ENCODE data around the gene CNTNAP4. TPM values are rescaled to one million over a fixed set of nuclear protein-coding genes. Genes with fewer than 3 reads are reported as not detected.

Gene CNTNAP4
- total and polyA plus RNA-seq, 3 experiments from 2014 or later, result not detected

DNA sequence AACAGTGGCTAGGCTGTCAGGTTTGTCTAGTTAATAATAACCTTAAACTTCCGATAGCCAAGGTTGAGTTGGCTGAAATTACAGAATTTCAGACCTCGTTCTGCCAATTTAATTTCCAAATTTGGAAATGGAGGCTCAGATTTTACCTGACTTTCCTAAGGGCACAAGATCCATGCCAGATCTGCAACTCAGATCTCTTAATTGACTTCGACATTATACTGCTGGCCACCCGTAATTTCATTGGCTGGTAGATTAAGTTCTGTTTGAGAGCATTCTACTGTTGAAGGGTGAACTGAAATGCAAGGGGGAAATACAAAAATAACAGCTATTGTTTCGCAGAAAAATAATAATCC is 210.8 kb downstream of the CNTNAP4 start:
- Histone ChIP-seq H3K27ac (ENCODE audit: low read depth, low read length) (no peak overlapping the region), H3K4me1 (ENCODE audit: insufficient read depth, low read length) (no peaks in the 10 kb centered on the region), H3K36me3 (ENCODE audit: insufficient read depth, low read length) (no peaks in the 10 kb centered on the region), H3K27me3 (ENCODE audit: insufficient read depth, low read length, poor library complexity, severe bottlenecking) (no peaks in the 10 kb centered on the region), H3K9me3 (ENCODE audit: low read length) (peaks cover 3% of the 10 kb centered on the region), H3K4me3 (ENCODE audit: low read length) (no peak overlapping the region)
- no peak for DNase-seq
- H3K9me3 Mint-ChIP-seq, result peaks cover 2 to 31% (median 10%) of the 10 kb centered on the region in 5 donors
- no peak overlapping the region for H3K4me3 Mint-ChIP-seq
- ChIA-PET CTCF (no interaction called here), POLR2A (no interaction called here)
- no peaks in the 10 kb centered on the region for H3K27me3 Mint-ChIP-seq
- H3K27ac Mint-ChIP-seq, result no peak overlapping the region
- no peaks in the 10 kb centered on the region for H3K4me1 Mint-ChIP-seq
- no peaks in the 10 kb centered on the region for H3K36me3 Mint-ChIP-seq

DNA sequence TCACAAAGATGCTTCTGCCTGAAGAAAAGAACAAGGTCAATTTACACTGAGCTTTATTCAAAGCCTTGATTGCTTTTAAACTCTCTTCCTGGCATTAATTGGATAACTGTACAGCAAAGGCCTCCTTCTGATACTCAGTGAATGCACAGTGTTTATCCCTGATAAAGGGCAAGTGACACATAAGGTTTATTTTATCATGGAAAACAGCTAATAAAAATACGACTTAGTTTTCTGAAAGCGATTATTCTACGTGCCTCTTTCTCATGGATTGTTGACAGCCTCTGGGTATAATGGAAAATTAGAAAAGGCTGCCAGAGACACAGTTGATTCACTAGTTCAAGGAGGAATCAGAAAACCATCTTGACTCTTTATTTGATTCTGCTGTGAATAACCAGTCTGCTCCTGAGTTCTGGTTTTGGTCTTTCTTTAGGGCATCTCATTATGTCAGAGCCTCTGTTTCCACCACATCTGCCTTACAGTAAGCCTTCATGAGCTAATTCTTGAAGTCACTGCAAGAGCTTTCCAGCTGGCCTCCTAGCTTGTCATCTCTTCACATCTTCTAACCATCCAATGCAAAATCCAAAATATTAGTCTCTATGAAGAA is 212.9 kb downstream of the CNTNAP4 start:
- no peak overlapping the region for H3K4me3 ChIP-seq (ENCODE audit: low read length)
- POLR2A ChIA-PET, result no interaction called here
- H3K27me3 ChIP-seq (ENCODE audit: insufficient read depth, low read length, poor library complexity, severe bottlenecking), result no peaks in the 10 kb centered on the region
- H3K27ac ChIP-seq (ENCODE audit: low read depth, low read length), result no peak overlapping the region
- DNase-seq, result no peak
- H3K36me3 ChIP-seq (ENCODE audit: insufficient read depth, low read length), result no peaks in the 10 kb centered on the region
- no peak overlapping the region for H3K27ac Mint-ChIP-seq
- H3K9me3 ChIP-seq (ENCODE audit: low read length), result peaks cover 3% of the 10 kb centered on the region
- CTCF ChIA-PET, result no interaction called here
- no peaks in the 10 kb centered on the region for H3K4me1 ChIP-seq (ENCODE audit: insufficient read depth, low read length)
- H3K36me3 Mint-ChIP-seq, result no peaks in the 10 kb centered on the region
- peaks cover 2 to 22% (median 8%) of the 10 kb centered on the region in 5 donors for H3K9me3 Mint-ChIP-seq
- no peak overlapping the region for H3K4me3 Mint-ChIP-seq
- H3K4me1 Mint-ChIP-seq, result no peaks in the 10 kb centered on the region
- H3K27me3 Mint-ChIP-seq, result no peaks in the 10 kb centered on the region

DNA sequence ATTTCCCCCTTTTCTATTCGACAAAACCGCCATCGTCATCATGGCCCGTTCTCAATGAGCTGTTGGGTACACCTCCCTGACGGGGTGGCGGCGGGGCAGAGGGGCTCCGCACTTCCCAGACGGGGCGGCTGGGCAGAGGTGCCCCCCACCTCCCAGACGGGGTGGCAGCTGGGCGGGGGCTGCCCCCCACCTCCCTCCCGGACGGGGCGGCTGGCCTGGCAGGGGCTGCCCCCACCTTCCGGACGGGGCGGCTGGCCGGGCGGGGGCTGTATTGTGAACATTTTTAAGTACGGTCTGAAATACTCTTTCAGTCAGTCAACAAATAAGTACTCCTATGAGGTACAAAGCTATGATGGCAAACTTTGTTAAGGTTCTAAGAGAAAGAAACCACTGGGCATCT is 222.8 kb downstream of the CNTNAP4 start:
- H3K4me1 ChIP-seq (ENCODE audit: insufficient read depth, low read length), result no peaks in the 10 kb centered on the region
- no peak overlapping the region for H3K27ac ChIP-seq (ENCODE audit: low read depth, low read length)
- no peaks in the 10 kb centered on the region for H3K9me3 ChIP-seq (ENCODE audit: low read length)
- ChIA-PET POLR2A (no interaction called here), CTCF (no interaction called here)
- H3K27me3 Mint-ChIP-seq, result no peaks in the 10 kb centered on the region
- no peaks in the 10 kb centered on the region for H3K36me3 ChIP-seq (ENCODE audit: insufficient read depth, low read length)
- no peaks in the 10 kb centered on the region for H3K4me1 Mint-ChIP-seq
- no peaks in the 10 kb centered on the region for H3K36me3 Mint-ChIP-seq
- H3K9me3 Mint-ChIP-seq, result peaks cover 5 to 25% (median 9%) of the 10 kb centered on the region in 5 donors
- H3K4me3 Mint-ChIP-seq, result no peak overlapping the region
- H3K27me3 ChIP-seq (ENCODE audit: insufficient read depth, low read length, poor library complexity, severe bottlenecking), result no peaks in the 10 kb centered on the region
- DNase-seq, result no peak
- H3K4me3 ChIP-seq (ENCODE audit: low read length), result no peak overlapping the region
- no peak overlapping the region for H3K27ac Mint-ChIP-seq

DNA sequence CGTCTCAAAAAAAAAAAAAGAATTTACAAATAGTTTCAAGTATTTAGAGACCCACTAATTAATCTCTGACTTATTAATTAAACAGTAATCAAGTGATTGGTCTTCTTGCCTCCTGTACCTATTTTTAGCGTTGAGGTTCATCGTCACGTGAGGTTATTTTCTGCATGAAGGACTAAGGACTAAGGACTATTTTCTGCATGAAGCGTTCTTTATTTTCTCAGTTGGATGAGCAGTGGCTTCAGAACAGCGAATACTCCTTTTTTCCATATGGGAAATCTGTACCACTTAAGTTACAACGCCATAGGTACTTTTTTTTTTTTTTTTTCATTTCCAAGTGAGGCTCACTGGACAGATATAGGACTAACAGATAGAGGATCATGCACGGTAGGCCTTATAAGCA is 224.9 kb downstream of the CNTNAP4 start:
- no peak for DNase-seq
- no peaks in the 10 kb centered on the region for H3K4me1 Mint-ChIP-seq
- Histone ChIP-seq H3K27me3 (ENCODE audit: insufficient read depth, low read length, poor library complexity, severe bottlenecking) (no peaks in the 10 kb centered on the region), H3K9me3 (ENCODE audit: low read length) (no peaks in the 10 kb centered on the region), H3K36me3 (ENCODE audit: insufficient read depth, low read length) (no peaks in the 10 kb centered on the region), H3K4me3 (ENCODE audit: low read length) (no peak overlapping the region), H3K4me1 (ENCODE audit: insufficient read depth, low read length) (no peaks in the 10 kb centered on the region), H3K27ac (ENCODE audit: low read depth, low read length) (no peak overlapping the region)
- H3K9me3 Mint-ChIP-seq, result peaks cover 5 to 21% (median 9%) of the 10 kb centered on the region in 5 donors
- ChIA-PET POLR2A (no interaction called here), CTCF (no interaction called here)
- H3K4me3 Mint-ChIP-seq, result no peak overlapping the region
- no peaks in the 10 kb centered on the region for H3K27me3 Mint-ChIP-seq
- no peak overlapping the region for H3K27ac Mint-ChIP-seq
- H3K36me3 Mint-ChIP-seq, result no peaks in the 10 kb centered on the region

DNA sequence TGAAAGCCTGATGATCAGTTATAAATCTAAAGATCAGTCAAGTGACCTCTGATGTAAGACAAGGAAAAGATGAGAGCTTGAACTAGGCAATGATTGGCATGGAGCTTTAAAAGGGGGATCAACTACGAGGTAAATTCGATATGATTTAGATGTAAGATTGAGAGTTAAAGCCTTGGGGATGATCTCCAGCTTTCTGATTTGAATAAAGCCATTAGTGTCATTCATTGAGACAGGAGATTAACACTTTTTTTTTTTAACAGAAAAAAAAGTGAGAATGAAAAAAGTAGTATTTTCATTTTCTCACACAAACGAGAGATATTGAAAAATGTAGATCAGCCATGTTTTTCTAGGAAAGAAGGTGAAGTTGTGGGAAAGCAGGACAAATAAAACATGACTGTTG is 225.4 kb downstream of the CNTNAP4 start:
- no peak overlapping the region for H3K27ac ChIP-seq (ENCODE audit: low read depth, low read length)
- no peaks in the 10 kb centered on the region for H3K4me1 ChIP-seq (ENCODE audit: insufficient read depth, low read length)
- ChIA-PET POLR2A (no interaction called here), CTCF (no interaction called here)
- H3K36me3 ChIP-seq (ENCODE audit: insufficient read depth, low read length), result no peaks in the 10 kb centered on the region
- Mint-ChIP-seq H3K27ac (no peak overlapping the region), H3K27me3 (no peaks in the 10 kb centered on the region), H3K4me3 (no peak overlapping the region), H3K9me3 (peaks cover 5 to 21% (median 8%) of the 10 kb centered on the region in 5 donors), H3K4me1 (no peaks in the 10 kb centered on the region), H3K36me3 (no peaks in the 10 kb centered on the region)
- no peaks in the 10 kb centered on the region for H3K9me3 ChIP-seq (ENCODE audit: low read length)
- H3K27me3 ChIP-seq (ENCODE audit: insufficient read depth, low read length, poor library complexity, severe bottlenecking), result no peaks in the 10 kb centered on the region
- no peak for DNase-seq
- no peak overlapping the region for H3K4me3 ChIP-seq (ENCODE audit: low read length)

DNA sequence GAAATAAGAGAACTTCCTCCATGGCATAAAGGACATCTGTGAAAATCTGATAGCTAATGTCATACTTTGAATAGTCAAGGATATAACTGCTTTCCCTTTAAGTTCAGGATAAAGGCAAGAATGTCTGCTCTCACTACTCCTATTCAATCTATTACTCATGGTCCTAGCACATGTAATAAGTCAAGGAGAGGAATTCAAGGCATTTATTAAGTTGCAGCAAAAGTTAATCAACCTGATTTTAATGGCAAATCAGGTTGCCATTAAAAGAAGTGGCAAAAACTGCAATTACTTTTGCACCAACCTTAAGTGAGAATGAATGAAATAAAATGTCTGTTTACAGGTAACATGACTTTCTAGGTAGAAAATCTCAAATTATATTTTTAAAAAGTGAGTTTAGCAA is 225.9 kb downstream of the CNTNAP4 start:
- DNase-seq, result no peak
- Histone ChIP-seq H3K4me3 (ENCODE audit: low read length) (no peak overlapping the region), H3K27ac (ENCODE audit: low read depth, low read length) (no peak overlapping the region), H3K9me3 (ENCODE audit: low read length) (no peaks in the 10 kb centered on the region), H3K27me3 (ENCODE audit: insufficient read depth, low read length, poor library complexity, severe bottlenecking) (no peaks in the 10 kb centered on the region), H3K4me1 (ENCODE audit: insufficient read depth, low read length) (no peaks in the 10 kb centered on the region), H3K36me3 (ENCODE audit: insufficient read depth, low read length) (no peaks in the 10 kb centered on the region)
- POLR2A ChIA-PET, result no interaction called here
- no peaks in the 10 kb centered on the region for H3K4me1 Mint-ChIP-seq
- CTCF ChIA-PET, result no interaction called here
- H3K9me3 Mint-ChIP-seq, result peaks cover 5 to 21% (median 8%) of the 10 kb centered on the region in 5 donors
- no peaks in the 10 kb centered on the region for H3K27me3 Mint-ChIP-seq
- H3K4me3 Mint-ChIP-seq, result no peak overlapping the region
- H3K27ac Mint-ChIP-seq, result no peak overlapping the region
- H3K36me3 Mint-ChIP-seq, result no peaks in the 10 kb centered on the region

DNA sequence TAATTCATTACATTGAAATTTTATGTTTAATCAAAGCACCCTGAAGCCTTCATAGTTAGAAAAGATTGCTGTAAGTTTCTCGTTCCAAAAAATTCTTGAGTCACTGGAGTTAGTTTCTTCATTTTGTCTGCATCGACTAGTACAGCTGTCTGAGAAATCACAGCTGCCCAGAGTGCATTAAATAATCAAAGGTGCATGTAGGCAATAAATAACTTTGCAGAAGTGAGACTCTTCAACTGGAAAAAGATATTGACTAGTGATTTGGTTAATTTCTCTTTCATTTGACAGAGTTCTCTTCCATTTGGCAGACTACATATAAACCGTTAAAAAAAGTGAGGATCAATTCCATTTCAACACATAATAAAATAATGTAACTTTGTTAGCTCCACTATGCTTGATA is 234.0 kb downstream of the CNTNAP4 start:
- H3K4me1 Mint-ChIP-seq, result no peaks in the 10 kb centered on the region
- H3K27me3 Mint-ChIP-seq, result no peaks in the 10 kb centered on the region

DNA sequence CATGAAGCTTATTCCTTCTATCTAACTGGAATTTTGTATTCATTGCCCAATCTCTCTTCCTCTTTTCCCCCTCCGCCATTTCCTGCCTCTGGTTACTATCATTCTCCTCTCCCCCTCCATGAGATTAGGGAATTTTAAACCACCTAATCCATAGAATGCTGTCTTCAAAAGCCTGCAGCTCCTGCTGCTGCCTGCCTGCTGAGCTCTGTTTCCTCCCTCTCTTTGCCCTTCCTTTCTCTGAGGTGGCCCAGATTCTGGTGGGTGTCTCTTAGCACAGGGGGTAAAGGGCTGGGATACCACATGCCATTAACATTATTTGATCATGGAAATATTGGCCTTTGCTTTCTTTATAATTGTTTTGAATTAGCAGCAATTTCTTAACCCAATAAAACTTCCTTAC is 241.6 kb downstream of the CNTNAP4 start:
- DNase-seq, result no peak
- Mint-ChIP-seq H3K36me3 (no peaks in the 10 kb centered on the region), H3K27me3 (no peaks in the 10 kb centered on the region), H3K4me3 (no peak overlapping the region), H3K27ac (no peak overlapping the region), H3K9me3 (peaks cover 3 to 15% (median 12%) of the 10 kb centered on the region in 5 donors), H3K4me1 (no peaks in the 10 kb centered on the region)
- H3K27ac ChIP-seq (ENCODE audit: low read depth, low read length), result no peak overlapping the region
- no peaks in the 10 kb centered on the region for H3K9me3 ChIP-seq (ENCODE audit: low read length)
- ChIA-PET POLR2A (no interaction called here), CTCF (no interaction called here)
- H3K4me1 ChIP-seq (ENCODE audit: insufficient read depth, low read length), result no peaks in the 10 kb centered on the region
- no peaks in the 10 kb centered on the region for H3K27me3 ChIP-seq (ENCODE audit: insufficient read depth, low read length, poor library complexity, severe bottlenecking)
- no peak overlapping the region for H3K4me3 ChIP-seq (ENCODE audit: low read length)
- no peaks in the 10 kb centered on the region for H3K36me3 ChIP-seq (ENCODE audit: insufficient read depth, low read length)

More for the DNA sequence above, 234.0 kb downstream of the CNTNAP4 start:
- Mint-ChIP-seq H3K36me3 (no peaks in the 10 kb centered on the region), H3K9me3 (peaks cover 3 to 11% (median 6%) of the 10 kb centered on the region in 5 donors), H3K4me3 (no peak overlapping the region), H3K27ac (no peak overlapping the region)
- no peaks in the 10 kb centered on the region for H3K9me3 ChIP-seq (ENCODE audit: low read length)
- no peak overlapping the region for H3K27ac ChIP-seq (ENCODE audit: low read depth, low read length)
- POLR2A ChIA-PET, result no interaction called here
- H3K4me1 ChIP-seq (ENCODE audit: insufficient read depth, low read length), result no peaks in the 10 kb centered on the region
- no peak overlapping the region for H3K4me3 ChIP-seq (ENCODE audit: low read length)
- no peaks in the 10 kb centered on the region for H3K36me3 ChIP-seq (ENCODE audit: insufficient read depth, low read length)
- no peak for DNase-seq
- no peaks in the 10 kb centered on the region for H3K27me3 ChIP-seq (ENCODE audit: insufficient read depth, low read length, poor library complexity, severe bottlenecking)
- CTCF ChIA-PET, result no interaction called here

DNA sequence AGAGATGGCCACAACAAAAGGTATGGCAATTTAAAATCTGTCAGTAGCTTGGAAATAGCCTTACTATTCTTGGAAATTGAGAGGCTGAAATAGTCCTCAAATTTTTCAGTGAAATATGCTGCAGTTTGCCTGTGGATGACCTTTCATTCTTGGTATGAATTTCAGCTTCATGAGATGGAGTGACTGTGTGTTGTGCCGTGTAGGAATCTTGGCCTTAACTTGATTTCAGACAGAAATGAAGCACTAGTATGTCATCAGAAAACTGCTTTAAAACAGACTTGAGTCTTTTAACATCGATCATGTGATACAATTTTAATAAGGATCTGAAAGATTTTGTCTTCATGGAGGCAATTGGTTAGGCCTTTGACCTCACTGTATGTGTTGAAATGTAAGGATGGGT is 247.2 kb downstream of the CNTNAP4 start:
- Mint-ChIP-seq H3K36me3 (no peaks in the 10 kb centered on the region), H3K27ac (no peak overlapping the region), H3K27me3 (no peaks in the 10 kb centered on the region), H3K4me3 (no peak overlapping the region), H3K4me1 (no peaks in the 10 kb centered on the region), H3K9me3 (peaks cover 0 to 20% (median 11%) of the 10 kb centered on the region in 5 donors)
- Histone ChIP-seq H3K36me3 (ENCODE audit: insufficient read depth, low read length) (no peaks in the 10 kb centered on the region), H3K4me3 (ENCODE audit: low read length) (no peak overlapping the region), H3K4me1 (ENCODE audit: insufficient read depth, low read length) (no peaks in the 10 kb centered on the region), H3K27me3 (ENCODE audit: insufficient read depth, low read length, poor library complexity, severe bottlenecking) (no peaks in the 10 kb centered on the region), H3K27ac (ENCODE audit: low read depth, low read length) (no peak overlapping the region), H3K9me3 (ENCODE audit: low read length) (no peaks in the 10 kb centered on the region)
- POLR2A ChIA-PET, result no interaction called here
- no peak for DNase-seq
- CTCF ChIA-PET, result no interaction called here
